HG02852 (cell line): ENCODE data around the gene ABCB11.

ENCODE experiments used
- ATAC-seq: cut with Tn5 transposase; IDR thresholded peaks from one replicate; pipeline ENCODE4 v1.9.1; 2021; ENCODE audit warnings: mild to moderate bottlenecking, moderate library complexity; ENCODE audit not compliant: unreplicated experiment

ABCB11 gene

DNA sequence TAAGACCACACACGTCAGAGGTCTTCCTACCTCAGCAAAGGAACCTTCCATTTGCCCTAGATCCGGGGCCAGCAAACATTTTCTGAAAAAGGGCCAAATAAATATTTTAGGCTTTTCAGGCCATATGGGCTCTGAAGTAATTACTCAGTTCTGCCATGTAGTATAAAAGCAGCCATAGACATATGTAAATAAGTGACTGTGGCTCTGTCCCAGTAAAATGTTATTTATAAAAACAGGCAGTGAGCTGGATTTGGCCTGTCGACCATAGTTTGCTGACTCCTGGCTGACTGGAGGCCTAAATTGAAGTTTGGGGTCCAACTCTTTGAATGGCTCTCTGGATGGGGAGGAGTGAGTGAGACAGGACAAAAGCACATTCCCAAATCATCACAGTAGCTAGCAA lies 49.5 kb downstream of the ABCB11 start:
- no peak for ATAC-seq

DNA sequence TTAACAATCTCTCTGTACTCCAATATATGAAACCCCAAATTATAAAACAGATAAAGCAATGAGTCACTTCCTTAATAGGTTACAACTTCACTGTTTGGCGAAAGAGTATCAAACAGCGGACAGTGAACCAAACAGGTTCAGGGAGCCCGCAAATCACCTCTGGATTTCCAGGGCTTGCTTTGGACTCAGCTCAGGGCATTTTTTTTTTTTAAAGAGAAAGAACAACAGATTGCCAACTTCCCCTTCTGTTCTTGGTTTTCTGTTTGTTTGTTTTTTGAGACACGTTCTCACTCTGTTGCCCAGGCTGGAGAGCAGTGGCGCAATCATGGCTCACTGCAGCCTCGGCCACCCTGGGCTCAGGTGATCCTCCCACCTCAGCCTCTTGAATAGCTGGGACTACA lies 52.7 kb downstream of the ABCB11 start:
- ATAC-seq: no peak

DNA sequence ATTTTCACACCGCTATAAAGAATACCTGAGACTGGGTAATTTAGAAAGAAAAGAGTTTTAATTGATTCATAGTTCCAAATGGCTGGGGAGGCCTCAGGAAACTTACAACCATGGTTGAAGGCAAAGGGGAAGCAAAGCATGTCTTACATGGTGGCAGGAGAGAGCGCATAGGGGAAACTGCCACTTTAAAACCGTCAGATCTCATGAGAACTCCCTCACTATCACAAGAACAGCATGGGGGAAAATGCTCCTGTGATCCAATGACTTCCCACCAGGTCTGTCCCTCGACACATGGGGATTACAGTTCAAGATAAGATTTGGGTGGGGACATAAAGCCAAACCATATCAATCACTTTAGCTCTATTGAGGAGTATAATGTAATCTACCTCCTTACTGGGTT lies 53.5 kb downstream of the ABCB11 start:
- no peak for ATAC-seq

DNA sequence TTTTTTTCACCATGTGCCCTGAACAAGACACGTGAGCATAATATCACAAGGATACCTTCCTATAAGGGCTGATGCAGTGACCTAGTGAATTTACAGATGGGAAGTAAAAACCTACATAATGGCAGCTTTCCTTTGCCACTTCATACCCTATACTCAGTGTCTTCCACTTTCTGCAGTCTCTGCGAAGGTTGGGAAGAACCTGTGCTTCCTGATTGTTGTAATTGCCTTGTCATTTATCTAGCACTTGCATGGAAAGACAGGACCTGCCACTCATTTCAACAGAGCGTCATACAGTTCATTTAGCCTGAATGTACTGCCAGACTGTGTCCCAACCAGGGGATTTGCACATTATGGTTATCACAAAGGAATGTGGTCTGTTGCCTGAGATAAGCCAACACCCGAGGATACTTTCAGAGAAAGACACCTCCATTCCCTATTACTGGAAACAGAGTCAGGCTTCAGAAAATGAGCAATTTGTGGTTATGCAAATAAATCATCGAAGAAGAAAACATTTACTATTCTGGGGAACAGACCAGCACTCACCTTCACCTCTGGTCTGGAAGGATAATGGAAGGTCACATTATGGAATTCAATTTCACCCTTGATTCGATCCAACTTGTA lies 55.0 kb downstream of the ABCB11 start:
- no peak for ATAC-seq

DNA sequence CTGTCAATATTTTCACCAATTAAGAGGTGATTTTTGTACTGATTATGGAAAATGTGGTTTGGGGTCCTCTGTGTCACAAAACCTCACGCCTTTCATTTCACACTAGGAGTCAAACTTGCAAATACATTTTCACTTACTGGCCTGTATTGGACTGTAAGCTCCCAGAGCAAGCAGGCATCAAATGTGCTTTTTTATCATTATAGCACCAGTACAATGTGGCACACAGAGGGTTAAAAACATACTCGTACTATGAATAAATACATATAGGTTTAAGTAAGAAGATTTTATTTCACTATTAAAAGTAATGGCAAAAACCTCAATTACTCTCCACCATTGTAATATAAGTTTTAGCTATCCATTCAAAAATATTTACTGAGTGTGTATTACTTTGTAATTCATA lies 56.7 kb downstream of the ABCB11 start:
- ATAC-seq: no peak

DNA sequence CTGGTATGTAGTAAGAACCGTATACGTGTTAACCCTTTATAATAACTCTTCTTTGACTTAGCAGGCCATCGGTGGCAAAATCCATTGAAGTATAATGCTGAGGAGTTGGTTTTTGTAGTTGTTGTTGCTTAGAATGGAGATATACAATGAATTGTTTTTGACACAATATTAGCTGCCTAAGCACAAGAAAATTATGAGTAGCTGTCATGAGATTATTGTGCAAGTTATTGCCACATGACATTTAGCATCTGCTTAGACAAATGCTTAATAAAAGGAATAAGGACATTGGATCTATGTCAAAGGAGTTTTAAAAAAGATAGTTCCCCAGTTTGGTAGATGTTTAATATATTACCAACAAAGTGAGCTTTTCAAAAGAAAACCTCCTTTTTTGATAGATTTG lies 59.9 kb downstream of the ABCB11 start:
- ATAC-seq: no peak

DNA sequence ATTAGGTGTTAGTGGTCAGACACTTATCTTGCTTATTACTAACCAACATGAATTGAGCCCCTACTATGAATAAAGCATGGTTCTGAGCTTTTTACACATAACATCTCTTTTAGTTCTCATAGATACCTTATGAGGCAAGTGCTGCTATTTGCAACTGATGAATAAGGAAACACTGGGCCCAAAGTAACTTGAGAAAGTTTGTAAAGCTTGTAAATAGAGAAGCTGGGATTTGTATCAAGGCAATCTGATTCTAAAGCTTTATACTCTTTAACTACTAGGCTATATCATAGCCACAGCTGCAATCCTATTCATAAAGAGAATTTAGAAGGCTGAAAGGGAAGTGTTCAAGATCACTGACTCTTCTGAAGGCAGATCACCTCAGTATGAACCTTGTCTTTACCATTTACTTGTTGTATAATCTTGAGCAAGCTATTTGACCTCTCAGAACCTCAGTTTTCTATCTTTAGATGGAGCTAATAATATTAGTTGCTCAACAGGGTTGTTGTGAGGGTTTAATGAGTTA lies 60.4 kb downstream of the ABCB11 start:
- no peak for ATAC-seq

DNA sequence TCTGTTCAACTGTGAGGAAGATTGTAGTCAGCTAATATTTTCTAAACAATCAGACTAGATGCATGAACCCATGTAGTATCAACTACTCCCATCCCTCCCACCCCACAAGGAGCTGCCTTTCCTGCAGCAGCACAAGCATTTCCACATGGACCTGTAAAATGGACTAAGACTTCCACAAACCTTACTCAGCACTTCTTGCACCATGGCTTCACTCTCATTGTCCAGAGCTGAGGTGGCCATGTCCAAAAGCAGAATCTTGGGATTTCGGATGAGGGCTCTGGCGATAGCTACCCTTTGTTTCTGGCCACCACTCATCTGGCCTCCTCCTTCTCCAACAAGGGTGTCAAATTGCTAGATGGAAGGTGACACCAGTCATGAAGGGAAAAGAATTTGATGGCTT lies 61.3 kb downstream of the ABCB11 start:
- ATAC-seq: no peak

DNA sequence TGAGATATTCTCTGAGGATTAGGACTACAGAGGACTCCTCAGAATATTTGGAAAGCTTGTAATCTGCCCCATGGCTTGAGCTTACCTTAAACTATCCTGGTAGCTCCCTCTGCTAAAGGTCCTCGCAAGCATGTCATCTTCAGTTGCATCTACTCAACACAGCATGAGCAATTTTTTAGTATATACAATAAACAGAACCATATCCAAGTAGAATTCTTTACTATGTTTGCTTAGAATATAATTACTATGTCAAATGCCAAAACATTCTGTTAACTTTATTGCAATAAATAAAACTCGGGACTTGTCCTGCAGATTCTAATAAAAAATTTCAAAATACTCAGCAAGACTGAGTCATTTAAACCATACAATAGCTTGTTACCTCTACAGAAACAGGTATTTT lies 62.8 kb downstream of the ABCB11 start:
- no peak for ATAC-seq

DNA sequence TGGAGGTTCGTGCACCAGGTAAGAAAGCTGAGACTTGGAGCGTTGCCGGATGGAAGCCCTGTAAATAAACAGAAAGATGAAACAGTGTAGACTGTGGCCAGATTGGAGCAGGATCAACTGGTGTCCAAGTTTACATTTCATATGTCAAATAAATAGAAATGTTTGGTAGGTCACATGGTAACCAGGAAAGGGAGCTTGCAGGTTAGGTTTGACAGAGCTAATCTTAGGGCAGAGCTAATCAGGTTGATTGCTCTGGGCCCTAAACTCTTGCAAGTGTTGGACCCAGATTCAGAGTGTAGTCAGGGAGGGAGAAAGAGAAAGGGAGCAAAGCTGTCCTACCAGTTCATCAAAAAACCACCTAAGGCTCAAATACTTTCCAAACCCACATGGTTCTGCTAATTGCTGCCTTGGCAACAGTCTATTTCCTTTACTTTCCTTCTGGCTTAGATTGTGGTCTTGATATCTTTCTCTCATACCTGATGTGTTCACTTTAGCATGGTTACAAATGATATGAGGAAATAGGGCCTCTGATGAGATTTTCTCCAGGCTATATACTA lies 66.8 kb downstream of the ABCB11 start:
- no peak for ATAC-seq

DNA sequence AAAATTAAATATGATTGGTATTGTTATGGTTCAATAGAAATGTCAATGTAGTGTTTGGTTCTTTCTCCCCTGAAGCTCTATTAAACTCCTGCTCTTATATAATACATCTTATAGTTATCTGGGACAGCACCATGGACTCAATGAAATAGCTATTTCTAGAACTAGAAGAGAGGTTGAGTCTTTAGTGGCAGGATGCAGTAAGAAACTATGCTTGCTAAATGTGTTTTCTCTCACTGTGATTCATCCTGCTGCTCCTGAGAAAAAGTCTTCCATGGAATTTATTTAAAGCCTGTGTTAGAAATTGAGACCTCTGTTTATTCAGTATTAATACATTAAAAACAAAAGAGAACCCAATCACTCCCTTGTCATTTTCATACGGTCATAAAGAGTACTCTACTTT lies 68.5 kb downstream of the ABCB11 start:
- ATAC-seq: no peak

DNA sequence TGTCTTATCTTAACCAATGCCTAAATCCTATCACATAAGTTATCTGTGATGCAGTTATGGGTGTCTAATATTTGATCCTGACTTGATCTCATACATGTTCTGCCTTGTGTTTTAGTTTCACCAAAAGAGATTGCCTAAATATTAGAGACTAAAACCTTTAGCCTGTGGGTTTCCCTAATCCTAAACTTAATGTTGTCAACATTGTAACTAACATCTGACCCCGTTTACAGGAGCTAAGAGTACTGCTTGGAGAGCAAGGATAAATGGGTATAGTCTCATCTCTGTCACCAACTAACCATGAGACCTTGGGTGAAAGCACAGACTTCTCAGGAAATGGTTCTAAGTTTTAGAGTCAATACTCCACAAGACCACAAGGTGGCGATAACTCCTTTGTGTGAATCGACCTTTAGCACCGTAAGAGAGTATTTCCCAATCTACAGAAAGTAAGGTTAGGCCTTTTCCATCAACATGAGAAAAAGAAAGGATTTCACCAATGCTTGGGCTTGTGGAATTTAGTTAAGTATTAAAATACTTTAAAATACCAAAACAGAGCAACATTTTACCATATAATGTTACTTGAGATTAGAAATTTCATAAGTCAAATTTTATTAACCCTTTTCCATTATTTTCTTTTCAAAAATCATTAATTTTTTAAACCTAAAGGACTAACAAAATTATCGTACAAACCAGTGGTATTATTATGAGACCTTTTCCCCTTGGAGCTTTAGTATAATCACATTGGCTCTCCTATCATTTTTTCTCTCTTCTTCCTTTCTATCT lies 69.5 kb downstream of the ABCB11 start:
- peak; percentile 90 for ATAC-seq

DNA sequence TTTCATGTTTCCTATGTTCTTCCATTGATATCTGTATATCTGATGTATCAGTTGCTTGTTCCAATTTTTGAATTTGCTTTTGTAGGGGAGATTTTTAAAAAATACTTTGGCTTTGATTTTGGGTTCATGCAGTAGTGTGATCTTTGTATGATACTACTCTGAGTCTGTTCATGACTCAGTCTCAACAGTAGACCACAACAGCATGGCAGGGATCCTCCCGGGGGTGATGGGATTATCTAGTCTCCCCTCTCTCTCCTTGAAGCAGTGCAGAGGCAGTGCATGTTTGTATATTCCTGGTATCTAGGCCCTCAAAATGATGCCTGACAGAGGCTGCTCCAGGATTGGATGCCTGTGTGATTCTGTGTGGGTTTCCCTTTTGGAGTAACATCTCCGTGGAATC lies 74.7 kb downstream of the ABCB11 start:
- ATAC-seq: no peak

DNA sequence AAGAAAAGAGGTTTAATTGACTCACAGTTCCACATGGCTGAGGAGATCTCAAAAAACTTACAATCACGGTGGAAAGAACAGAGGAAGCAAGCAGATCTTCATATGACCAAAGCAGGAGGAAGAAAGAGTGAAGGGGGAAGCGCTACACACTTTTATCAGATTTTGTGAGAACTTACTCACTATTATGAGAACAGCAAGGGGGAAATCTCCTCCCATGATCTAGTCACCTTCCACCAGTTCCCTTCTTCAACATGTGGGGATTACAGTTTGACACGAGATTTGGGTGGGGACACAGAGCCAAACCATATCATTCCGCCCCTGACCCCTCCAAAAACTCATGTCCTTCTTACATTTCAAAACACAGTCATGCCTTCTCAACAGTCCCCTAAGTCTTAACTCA lies 75.8 kb downstream of the ABCB11 start:
- no peak for ATAC-seq

DNA sequence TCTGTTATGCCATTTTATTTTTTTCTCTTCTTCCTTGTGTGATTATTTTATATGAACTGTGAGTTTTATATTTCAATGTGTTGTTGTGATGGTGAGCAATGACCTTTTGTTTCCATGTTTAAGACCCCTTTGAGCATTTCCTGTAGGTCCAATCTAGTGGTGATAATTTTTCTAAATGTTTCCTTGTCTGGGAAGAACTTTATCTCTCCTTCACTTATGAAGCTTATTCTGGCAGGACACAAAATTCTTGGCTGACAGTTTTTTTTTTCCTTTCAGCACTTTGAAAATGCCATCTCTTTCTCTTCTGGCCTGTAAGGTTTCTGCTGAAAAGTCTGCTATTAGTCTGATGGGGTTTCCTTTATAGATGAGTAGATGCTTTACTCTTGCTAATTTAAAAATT lies 76.9 kb downstream of the ABCB11 start:
- ATAC-seq: no peak

DNA sequence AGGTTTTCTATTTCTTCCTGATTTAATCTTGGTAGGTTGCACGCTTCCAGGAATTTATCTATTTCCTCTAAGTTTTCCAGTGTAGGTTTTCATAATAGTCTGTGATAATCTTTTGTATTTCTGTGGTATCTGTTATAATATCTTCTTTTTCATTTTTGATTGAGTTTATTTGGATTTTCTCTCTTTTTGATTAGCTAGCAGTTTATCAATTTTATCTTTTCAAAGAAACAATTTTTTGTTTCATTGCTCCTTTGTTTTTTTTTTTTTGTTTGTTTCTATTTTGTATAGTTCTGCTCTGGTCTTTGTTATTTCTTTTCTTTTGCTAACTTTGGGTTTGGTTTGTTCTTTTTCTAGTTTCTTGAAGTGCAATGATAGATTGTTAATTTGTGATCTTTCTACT lies 78.7 kb downstream of the ABCB11 start:
- no peak for ATAC-seq

DNA sequence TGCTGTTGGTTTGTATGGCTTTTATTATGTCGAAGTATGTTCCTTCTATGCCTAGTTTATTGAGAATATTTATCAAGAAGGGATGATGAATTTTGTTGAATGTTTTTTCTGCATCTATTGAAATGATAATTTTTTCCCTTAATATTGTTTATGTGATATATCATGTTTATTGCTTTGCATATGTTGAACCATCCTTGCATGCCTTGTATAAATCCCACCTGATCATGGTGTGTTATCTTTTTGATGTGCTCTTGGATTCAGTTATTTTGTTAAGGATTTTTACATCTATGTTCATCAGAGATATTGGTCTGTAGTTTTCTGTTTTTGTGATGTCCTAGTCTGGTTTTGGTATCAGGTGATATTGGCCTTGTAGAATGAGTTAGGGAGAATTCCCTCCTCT lies 79.3 kb downstream of the ABCB11 start:
- ATAC-seq: no peak

DNA sequence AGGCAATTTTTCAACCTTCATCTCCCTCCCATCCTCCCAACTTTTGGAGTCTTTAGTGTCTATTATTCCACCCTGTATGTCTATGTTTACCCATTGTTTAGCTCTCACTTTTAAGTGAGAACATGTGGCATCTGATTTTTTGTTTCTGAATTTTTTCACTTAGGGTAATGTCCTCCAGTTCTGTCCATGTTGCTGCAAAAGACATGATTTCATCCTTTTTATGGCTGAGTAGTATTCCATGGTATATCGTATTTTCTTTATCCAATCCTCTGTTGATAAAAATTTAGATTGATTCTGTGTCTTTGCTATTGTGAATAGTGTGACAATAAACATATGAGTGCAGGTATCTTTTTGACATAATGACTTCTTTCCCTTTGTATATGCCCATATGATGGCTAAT lies 81.8 kb downstream of the ABCB11 start:
- no peak for ATAC-seq

DNA sequence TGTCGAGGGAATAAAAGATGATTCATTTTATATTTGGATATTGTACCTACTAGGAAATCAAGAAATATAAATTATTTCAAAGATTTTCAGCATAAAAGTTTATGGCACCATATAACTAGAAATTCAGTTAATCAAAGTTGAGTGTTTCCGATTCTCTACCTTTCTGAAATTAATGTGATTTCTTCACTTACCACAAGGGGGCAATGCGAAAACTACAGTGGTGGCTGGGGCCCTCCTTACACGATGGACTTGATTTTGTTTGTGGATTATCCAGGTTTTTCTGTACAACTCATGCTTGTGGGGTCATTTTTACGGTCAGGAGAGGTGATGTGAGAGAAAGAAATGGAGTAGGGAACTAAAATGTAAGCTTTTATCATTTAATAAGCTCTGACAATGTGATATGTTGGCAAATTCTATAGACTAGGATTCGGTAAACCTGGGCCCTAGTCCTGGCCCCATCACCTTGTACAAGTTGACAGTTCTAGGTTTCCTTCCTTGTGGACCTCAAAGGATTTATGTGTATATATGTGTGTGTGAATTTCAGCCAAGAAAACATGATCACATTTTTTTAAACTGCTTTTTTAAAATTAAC lies 82.4 kb downstream of the ABCB11 start:
- ATAC-seq: no peak

DNA sequence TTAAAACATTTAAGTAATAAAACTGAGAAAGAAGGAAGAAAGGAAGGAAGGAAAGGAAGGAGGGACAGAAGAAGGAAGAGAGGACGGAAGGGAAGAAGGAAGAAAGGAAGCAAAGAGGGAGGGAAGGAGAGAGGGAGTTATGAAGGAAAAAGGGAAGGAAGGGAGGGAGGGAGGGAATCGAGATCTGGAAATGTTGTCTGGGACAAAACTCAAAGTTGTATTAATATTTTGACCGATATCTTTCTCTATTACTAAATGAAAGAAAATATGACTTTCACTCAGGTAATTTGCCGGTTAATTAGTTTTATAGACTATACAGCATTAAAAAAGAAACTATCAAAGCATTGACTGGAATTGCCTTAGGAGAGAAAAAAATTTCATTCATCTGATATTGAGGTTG lies 85.6 kb downstream of the ABCB11 start:
- ATAC-seq: no peak

DNA sequence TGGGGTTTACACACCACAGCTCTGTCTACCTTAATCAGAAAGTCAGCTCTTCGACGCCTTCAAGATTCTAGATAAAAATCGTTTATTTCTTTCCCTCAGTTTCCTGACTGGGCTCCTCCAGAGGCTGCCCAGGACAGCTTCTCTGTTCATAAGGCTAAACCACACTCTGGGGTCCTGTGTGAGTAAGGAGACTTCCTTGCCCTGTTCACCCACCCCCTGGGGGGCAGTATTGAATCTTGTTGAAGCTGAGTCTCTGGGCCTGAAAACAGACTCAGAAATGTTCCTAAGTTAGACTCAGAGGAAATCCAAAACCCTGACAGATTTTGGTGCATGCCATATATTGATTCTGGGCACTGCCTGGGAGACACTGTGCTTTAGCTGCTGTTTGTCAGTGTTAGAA lies 87.1 kb downstream of the ABCB11 start:
- no peak for ATAC-seq

DNA sequence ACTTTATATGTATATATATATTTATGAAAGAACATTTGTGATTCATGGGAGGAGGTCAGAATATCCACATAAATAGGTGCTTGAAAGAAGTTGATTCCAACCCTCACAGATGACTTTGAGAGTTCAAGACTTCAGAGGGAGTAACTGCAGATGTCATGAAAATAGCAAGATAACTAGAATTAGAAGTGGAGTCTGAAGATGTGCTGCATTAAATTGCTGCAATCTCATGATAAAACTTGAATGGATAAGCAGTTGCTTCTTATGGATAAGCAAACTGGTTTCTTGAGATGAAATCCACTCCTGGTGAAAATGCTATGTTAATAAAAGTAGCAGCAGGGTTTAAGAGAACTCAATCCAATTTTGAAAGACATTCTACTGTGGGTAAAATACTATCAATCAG lies 89.8 kb downstream of the ABCB11 start:
- no peak for ATAC-seq
